Measurements from ENCODE around the gene BNIP2.
A peak's percentile ranks its signal among the peaks of the same experiment; 100 is the strongest.
"Not testable (repeated sequence)": the region's sequence is repeated elsewhere in the genome, so short reads cannot be mapped to it uniquely, and the experiment has no call there.

Gene BNIP2

DNA sequence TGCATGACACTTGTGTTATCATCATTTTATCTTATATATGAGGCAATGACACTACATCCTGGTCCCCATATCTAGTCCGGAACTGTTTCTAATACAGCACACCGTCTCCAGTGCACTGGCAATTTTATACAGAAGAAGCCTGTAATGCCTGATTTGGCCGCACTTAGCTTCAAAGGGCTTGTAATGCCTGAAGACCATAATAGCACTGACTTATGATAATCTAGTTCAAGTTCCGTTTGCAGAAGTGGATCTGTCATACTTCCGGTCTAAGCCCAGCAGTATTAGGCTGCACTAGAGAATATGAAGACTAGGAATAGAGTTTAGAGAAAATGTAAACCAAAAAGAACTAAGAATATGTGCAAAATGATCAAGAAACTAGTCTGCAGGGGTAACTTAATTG is 1.3 kb downstream of the BNIP2 start:
- DNase-seq = peak; percentile 44

DNA sequence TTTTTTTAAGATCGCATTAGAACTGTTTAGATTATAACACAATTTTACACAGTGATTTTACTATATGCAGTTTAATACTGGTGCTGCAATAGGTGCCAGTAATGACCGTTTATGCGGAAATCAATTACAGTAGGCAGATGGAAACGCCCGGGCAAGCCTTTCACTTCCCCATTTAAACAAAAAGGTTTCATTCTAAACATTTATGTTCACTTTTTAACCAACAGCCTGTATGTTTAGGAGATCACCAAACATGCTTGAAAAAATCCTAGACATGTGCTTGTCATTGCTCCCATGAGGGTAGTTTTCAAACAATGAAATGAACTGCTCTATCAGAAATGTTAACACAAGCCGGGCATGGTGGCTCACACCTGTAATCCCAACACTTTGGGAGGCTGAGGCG is 2.7 kb downstream of the BNIP2 start:
- DNase-seq = no peak

DNA sequence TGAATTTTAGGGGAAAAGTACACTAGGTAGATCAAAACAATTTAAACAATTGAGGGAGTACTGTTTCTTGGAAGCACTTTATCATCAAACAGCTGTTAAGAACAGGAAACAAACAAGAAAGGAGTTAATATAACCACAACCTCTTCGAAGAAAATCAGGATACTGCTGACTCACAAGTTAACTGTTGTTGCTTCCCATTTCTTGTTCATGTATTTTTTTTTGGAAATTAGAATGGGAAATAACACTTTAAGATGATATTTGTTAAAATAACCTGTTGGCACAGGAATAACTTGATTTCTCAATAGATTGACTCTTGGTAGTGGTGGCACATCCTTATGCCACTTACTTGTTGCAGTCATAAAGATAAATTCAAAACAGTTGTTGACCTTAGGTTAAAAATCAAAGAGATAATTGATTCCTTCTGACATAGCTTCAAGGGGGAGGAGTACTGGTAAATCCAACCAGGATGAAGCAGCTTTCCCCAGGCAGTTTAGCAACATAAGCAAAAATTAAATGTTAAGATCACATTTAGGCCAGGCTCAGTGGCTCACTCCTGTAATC is 3.3 kb downstream of the BNIP2 start:
- DNase-seq = no peak

DNA sequence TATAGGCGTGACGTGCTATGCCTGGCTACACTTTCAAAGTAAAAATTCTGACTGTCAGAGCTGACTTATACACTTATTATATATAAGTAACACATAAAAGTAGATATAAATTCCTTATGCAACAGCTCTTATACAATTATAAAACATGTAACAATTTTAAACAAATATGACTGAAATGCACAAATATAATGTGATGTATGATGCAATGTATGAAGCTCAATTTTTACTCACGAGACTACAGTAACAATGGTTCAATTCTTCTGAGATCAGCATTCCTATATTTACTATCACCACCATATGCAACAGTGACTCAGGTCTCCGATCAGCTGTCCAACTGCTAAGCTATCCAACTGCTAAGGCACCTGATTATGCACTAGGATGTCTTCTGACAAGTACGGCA is 8.2 kb downstream of the BNIP2 start:
- no peak for DNase-seq

DNA sequence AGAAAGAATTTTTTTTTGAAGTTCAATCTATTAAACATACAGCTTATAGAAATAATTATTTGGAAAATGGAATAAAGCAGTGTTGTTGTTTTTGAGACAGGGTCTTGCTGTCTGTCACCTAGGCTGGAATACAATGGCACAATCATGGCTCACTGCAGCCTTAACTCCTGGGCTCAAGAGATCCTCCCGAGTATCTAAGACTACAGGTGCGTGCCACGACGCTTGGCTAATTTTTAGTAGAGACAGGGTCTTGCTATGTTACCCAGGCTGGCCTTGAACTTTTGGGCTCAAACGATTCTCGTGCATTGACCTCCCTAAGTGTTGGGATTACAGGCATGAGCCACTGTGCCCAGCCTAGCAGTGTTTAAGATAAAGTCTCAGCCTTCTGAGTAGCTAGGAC is 8.8 kb downstream of the BNIP2 start:
- DNase-seq = no peak

DNA sequence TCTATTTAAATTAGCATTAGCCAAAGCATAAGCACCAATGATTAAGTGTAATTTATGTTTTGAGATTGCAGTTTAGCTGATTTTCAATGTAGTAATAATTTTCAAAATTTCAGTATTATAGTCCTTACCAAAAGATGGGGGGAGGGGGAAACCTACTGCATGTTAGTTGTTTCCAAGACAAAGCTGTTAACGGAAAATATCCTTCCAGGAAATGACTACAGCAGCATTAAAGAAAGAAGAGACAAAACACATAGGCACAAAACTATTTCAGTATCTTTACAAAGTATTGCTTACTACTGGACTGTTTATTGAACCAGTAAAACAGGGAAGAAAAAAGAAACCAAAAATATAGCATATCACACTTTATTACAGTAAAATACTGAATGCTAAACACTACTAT is 10.5 kb downstream of the BNIP2 start:
- no peak for DNase-seq

DNA sequence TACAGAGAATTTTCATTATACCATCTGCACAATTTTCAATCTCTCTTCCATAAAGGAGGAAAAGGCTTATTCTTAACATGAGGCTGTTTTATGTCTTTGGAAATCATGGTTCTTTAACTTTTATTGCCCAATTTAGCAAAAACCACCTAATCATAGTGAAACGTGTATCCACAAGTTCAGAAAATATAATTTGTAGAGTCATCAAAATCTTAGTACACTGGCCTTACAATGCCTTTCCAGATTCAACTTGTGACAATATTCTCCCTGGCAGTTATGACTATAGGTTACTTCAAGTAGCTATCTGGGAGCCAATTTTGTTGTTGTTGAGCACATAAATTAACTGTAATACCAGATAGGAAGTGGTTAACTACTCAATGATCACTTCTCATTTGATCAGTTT is 10.9 kb downstream of the BNIP2 start:
- no peak for DNase-seq

DNA sequence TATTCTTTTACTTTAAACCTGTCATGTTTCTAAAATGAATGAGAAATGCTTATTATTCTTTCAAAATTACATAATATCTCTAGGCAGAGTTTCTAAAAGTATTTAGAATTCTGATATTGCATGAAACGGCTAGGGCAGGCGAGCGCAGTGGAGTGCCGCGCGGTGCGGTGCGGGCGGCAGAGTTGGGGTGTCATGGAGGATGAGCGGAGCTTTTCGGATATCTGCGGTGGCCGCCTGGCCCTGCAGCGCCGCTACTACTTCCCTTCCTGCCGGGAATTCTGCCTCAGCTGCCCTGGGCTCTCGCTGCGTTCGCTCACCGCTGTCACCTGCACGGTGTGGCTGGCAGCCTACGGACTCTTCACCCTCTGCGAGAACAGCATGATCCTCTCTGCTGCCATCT is 12.6 kb downstream of the BNIP2 start:
- no peak for DNase-seq

DNA sequence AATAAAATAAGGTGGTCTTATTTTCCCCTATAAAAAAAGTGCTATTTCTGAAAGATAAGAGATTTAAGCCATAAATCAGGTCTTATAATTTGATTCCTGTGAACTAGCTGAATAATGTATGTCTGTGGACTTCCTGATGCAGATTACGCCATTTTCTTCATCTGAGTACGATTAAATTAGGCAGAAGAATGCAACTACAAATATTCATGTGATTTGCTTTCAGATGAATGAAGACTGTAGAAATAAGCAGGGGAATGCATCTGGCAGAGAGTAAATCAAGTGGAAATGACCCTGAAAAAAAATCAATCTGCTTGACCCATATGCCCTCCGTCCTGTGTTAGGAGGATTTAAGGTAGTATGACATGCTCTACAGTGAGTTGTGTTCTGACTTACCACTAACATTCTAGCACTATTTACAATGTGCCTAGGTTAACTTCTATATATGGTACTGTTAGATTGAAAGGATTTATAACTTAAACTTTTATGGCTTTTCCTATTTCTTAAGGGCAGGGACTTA is 14.7 kb downstream of the BNIP2 start:
- no peak for DNase-seq

DNA sequence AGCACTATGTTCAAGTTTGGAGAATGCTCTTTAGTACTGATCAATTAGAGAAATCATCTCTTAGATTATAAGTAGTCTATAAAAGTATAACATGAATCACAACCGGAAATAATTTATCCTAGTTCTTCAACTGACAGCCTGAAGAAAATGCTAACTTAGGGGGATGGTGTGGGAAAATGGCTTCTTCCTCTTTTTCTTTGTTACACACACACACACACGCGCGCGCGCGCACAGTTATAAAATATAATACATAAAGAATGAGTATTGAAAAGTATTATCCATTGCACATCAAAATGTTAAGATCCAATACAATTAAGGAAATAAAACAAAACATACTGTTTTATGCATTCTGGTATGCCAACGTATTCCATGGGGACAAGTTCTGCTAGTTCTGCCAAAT is 20.6 kb downstream of the BNIP2 start:
- no peak for DNase-seq

DNA sequence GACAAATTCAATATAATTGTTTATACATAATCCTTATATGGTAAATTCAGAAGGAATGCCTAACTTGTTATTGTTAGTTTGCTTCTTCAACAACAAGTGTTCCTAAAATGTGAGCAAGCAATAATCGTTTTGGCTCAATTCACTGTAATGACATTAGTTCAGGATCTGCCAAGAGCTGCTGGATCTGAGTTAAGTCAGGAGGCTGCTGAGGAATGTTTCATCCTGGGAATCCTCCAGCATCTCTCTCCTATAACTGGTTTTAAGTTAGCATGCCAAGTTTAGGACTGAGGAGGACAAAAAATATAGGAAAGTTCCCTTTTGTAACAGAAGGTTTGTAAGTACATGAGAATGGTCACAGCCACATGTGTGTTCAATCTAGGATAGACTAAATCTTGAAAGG is 26.9 kb downstream of the BNIP2 start:
- no peak for DNase-seq

DNA sequence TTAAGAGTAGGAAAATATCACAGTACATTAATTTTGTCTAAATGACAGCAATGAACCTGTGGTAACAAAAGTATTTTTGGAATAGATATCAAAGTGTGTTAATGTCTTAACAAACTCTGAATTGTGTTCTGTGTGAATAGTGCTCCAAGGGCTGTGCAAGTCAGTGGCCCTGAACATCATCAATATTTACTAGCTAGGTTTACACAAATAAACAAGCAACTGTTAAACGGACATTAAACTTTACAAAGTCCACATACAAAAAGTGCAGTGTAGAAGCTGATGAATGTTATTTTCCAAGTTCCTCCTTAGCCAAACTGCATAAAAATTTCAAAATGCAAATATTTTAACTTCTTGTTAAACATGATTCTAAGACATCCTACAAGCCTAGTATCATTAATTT is 29.8 kb downstream of the BNIP2 start:
- no peak for DNase-seq

DNA sequence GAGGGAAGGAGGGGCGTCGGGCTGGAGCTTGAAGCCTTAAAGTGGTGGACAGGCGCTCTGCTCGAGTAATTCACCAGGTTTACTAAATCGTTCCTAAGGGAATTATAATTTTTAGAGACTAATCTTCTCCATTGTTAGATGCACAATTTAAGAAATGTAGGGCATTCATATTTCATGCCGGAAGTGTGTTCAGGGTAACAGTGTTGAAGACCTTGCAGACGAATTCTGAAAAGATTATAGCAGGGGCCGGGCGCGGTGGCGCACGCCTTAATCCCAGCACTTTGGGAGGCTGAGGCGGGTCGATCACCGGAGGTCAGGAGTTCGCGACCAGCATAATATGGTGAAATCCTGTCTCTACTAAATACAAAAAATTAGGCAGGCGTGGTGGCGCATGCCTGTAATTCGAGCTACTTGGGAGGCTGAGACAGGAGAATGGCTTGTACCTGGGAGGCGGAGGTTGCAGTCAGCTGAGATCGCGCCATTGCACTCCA is 31.4 kb downstream of the BNIP2 start:
- DNase-seq = no peak

DNA sequence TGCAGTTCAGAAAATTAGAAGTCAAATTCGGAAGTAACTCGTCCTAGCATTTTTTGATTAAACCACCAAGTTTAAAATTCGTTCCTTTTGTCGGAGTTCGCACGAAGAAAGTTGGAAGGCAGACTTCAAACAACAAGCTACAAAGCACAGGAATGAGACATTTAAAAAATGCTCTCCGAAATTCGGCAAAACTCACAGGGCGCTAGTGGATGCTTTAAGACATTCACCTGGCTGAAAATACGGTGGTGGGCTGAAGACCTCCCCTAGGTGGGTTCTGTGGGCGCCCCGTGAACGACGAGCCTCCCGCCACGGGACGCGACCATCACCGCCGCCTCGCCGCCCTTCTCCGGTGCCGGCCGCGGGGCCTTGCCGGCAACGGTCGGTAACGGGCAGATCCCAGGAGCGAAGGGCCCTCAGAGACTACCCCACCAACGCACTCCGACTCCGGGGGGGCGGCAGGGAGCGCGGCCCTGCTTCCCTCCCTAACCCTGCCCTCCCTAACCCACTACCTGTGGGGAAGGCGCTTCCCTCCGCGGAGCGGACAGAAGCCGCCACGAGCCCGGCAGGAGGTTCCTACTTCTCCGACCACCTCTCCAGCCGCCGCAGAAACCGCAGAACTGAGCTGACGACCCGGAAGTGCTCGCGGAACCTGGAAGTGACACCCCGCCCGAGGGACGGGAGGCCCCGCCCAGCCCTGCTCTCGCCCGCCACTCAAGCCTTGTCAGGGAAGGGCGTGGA is 32.1 kb downstream of the BNIP2 start, which contains the start of gene GTF2A2:
Gene GTF2A2 (minus strand): TSS at position 619 of the 738 bp plus-strand sequence. CDS start 5,238 bp downstream, outside the sequence.
- peak; percentile 97 for DNase-seq

DNA sequence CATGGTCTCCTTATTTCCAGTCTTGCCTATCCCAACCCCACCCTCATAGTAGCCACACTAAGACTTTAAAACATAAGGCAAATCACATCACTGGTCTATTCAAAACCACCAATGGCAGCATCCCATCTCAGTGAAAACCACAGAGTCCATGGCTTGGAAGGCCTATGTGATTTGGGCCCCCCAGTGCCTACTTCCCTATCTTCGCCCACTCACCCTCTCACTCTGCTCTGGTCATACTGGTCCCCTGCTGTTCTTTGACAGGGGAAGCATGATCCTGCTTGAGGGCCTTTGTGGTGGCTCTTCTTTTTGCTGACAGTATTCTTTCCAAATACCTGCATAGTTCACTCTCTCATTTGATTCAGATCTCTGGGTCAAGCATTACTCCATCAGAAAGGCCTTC is 35.1 kb downstream of the BNIP2 start:
- no peak for DNase-seq

DNA sequence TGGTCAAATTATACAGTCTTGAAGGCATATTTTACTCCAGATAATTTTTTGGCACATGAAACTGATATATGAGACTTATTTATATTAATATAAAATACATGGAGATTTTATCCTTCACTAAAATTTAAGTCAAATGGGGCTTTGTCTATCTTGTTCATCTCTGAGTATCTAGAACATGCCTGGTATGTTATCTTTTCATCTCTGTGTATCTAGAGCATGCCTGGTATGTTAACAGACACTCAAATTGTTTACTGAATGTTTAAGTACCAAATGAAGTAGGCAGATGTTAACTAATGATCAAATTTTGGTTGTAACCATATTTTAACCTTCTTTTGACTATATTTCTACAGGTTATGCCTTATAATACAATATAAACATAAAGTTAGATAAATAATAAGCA is 39.5 kb downstream of the BNIP2 start:
- DNase-seq = peak; percentile 57

DNA sequence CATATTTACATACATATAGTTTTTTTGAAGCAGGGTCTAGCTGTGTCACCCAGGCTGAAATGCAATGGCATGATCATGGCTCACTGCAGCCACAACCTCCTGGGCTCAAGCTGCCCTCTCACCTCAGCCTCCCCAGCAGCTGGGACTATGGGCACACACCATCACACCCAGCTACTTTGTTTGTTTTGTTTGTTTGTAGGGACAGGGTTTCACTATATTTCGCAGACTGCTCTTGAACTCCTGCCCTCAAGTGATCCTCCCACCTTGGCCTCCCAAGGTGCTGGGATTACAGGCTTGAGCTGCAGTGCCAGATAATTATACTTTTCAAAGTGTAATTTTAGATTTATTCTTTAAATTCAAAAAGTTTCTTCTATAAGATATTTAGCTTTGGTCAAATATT is 42.0 kb downstream of the BNIP2 start:
- DNase-seq = peak; percentile 4

DNA sequence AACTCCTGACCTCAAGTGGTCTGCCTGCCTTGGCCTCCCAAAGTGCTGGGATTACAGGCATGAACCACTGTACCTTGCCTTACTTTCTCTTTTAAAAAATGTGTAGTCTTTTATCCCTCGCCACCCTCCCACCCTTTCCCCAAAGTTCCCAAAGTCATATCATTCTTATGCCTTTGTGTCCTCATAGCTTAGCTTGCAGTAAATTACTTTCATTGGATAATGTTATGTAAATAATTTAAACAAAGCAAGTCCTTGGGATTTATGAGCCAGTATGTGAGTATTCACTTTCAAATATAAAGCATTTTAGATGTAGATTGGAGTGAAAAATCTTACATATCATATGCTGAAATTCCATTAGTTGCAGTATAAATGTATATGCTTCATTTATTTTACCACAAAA is 42.8 kb downstream of the BNIP2 start:
- no peak for DNase-seq

DNA sequence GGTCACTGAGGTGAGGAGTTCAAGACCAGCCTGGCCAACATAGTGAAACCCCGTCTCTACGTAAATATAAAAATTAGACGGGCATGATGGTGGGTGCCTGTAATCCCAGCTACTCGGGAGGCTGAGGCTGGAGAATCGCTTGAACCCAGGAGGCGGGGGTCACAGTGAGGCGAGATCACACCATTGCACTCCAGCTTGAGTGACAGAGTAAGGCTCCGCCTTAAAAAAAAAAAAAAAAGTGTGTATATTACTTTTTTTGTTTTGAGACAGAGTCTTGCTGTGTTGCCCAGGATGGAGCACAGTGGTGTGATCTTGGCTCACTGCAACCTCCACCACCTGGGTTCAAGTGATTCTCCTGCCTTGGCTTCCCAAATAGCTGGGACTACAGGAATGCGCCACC is 43.3 kb downstream of the BNIP2 start:
- DNase-seq = not testable (repeated sequence)

DNA sequence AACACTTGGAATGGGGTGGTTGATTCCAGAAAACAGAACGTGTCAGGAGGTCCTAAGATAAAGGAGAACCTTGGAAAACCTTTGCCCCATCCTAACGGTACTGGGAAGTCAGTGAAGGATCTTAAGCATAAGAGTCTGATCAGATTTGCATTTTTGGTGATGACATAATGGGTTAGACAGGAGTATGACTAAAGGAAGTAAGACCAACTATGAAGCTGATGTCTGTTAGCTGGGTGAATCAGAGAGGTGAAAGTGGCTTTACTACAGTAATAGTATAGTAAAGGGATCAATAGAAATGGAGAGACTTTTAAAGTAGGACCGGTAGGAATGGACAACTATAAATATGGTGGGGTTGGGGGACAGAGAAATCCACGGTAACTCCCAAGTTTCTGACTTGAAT is 44.4 kb downstream of the BNIP2 start:
- DNase-seq = no peak

DNA sequence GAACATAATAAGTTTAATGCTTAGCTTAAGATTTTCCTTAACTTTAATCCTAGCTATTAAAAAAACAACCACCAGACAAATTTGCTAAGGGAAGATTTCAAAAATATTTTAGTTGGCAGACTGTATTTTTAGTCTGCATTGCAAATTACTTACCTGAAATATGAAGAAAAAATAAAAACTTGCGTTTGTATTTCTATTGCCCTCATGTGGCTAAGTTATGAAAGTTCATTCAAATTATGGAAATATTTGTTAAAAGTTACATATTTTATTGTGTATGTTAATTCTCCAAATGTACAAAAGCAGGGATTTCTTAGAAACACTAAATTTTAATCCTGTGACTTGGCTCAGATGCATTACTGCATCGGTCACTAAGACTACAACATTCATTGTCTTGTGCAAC is 46.8 kb downstream of the BNIP2 start:
- DNase-seq = no peak

DNA sequence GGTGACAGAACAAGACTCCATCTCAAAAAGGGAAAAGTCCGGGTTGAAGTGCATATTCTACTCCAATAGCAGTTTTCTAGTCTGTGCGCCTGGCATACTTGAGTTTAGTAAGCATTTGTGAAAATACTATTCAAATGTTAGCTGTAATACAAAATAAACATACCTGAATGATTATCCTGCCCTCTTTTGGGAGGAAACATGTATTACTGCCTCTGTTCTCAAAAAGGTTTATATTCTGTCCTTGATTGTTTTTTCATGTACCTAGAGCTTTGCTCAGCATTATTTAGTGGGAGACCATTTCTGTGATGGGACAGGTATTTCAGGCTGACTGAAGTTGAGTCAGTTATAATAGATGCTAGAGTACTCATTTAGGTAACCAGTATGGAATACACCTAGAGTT is 51.6 kb downstream of the BNIP2 start:
- DNase-seq = peak; percentile 14

DNA sequence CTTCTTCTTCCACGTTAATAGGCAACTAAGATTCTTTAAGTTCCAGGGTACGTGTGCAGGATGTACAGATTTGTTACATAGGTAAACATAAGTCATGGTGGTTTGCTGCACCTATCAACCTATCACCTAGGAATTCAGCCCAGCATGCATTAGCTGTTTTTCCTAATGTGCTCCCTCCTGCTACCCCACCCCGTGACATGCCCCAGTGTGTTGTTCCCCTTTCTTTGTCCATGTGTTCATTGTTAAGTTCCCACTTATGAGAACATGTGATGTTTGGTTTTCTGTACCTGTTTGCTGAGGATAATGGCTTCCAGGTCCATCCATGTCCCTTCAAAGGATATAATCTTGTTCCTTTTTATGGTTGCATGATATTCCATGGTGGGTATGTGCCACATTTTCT is 52.9 kb downstream of the BNIP2 start:
- DNase-seq = no peak

DNA sequence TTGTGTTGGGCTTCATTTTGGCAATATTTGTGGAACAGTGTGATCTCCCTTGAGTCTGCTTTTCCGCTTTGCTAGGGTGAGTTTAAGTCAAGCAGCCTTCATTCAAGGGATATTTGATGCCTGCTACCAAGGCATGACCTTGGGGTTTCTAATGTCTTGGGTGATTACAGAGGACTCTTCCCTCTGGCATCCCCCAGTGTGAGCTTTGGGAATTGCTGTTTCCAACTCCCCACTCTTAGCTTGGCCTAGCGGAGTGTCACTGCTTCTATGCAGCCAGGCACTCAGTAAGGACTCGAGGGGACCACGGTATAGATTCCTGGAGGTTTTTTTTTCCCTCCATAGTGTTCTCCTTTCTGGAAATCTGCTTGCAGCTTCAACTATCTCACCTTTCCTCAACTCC is 56.4 kb downstream of the BNIP2 start:
- DNase-seq = peak; percentile 50

DNA sequence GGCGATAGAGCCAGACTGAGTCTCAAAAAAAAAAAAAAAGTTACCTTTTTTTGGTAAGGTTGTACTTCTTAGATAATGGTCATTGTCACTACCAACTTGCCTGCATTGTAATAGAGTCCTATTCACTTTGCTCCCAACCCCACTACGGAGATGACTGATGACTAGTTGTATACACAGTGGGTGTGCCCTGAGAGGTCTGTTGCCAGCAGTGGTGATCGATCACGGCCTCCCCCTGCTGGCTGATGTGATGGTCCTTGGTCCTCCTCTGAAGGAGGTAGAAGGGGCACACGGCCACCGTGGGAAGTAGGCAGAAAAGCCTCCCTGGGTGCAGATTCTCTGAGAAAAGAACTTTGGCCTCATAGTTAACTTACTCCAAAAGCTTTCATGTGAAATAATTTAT is 66.8 kb downstream of the BNIP2 start:
- DNase-seq = peak; percentile 70
